Hepatocyte (in vitro differentiated cells): Measurements from ENCODE around the gene LMAN2L. TPM values are rescaled to one million over a fixed set of nuclear protein-coding genes. Genes with fewer than 3 reads are reported as not detected.

Experiments used
- DNase-seq: peaks from one replicate; pipeline ENCODE4 v3.0.0-alpha.2; 2016; ENCODE audit warnings: low spot score
- H2AFZ ChIP-seq: fragments of 200-600 bp; sonication (generic); 2 replicates; pipeline ENCODE4 v1.6.0; 2016; ENCODE audit warnings: antibody characterized with exemption, mild to moderate bottlenecking
- H3K27ac ChIP-seq: fragments of 200-600 bp; sonication (generic); 2 replicates; pipeline ENCODE4 v1.5.1; 2016; ENCODE audit warnings: mild to moderate bottlenecking
- H3K27me3 ChIP-seq: fragments of 200-600 bp; sonication (generic); 2 replicates; pipeline ENCODE4 v1.6.1; 2016
- H3K36me3 ChIP-seq: fragments of 200-600 bp; sonication (generic); replicated peaks from 2 replicates; pipeline ENCODE4 v1.5.1; 2016; ENCODE audit warnings: low read depth; ENCODE audit not compliant: insufficient read depth
- H3K4me1 ChIP-seq: fragments of 200-600 bp; sonication (generic); 2 replicates; pipeline ENCODE4 v1.5.1; 2016; ENCODE audit warnings: mild to moderate bottlenecking, moderate library complexity; ENCODE audit not compliant: insufficient read depth
- H3K4me2 ChIP-seq: fragments of 200-600 bp; sonication (generic); 2 replicates; pipeline ENCODE4 v1.6.0; 2016
- H3K4me3 ChIP-seq: fragments of 200-600 bp; sonication (generic); 2 replicates; pipeline ENCODE4 v1.5.1; 2016; ENCODE audit warnings: mild to moderate bottlenecking
- H3K79me2 ChIP-seq: fragments of 200-600 bp; sonication (generic); 2 replicates; pipeline ENCODE4 v1.6.0; 2017; ENCODE audit warnings: mild to moderate bottlenecking
- H3K9me2 ChIP-seq: fragments of 200-600 bp; sonication (generic); replicated peaks from 2 replicates; pipeline ENCODE4 v1.6.0; 2017; ENCODE audit warnings: mild to moderate bottlenecking; ENCODE audit not compliant: insufficient read depth
- H3K9me3 ChIP-seq: fragments of 200-600 bp; sonication (generic); 2 replicates; pipeline ENCODE4 v1.5.1; 2016; ENCODE audit warnings: low read depth, mild to moderate bottlenecking
- H4K20me1 ChIP-seq: fragments of 200-600 bp; sonication (generic); 2 replicates; pipeline ENCODE4 v1.6.0; 2016; ENCODE audit warnings: mild to moderate bottlenecking; ENCODE audit not compliant: insufficient read depth, poor library complexity, severe bottlenecking
- CTCF ChIP-seq: fragments of 200-600 bp; sonication (generic); IDR thresholded peaks from 2 replicates; pipeline ENCODE4 v1.5.1; 2016; ENCODE audit warnings: antibody characterized with exemption, mild to moderate bottlenecking; ENCODE audit not compliant: poor library complexity
- EZH2 ChIP-seq: fragments of 200-600 bp; sonication (generic); IDR thresholded peaks from 2 replicates; pipeline ENCODE4 v1.6.1; 2016; ENCODE audit warnings: antibody characterized with exemption, mild to moderate bottlenecking, borderline replicate concordance
- EZH2phosphoT487 ChIP-seq: fragments of 200-600 bp; sonication (generic); IDR thresholded peaks from one replicate; pipeline ENCODE4 v1.6.1; 2018; ENCODE audit warnings: antibody characterized with exemption, mild to moderate bottlenecking, low read depth, moderate library complexity; ENCODE audit not compliant: unreplicated experiment, severe bottlenecking
- WGBS: methylation state at CpG from one replicate; pipeline ENCODE4 v1.1.6; 2016; ENCODE audit warnings: low lambda C conversion rate; ENCODE audit errors: missing lambda C conversion rate; 5-methylcytosine and 5-hydroxymethylcytosine counted together
- polyA plus RNA-seq: library from polyadenylated mRNA; unstranded; fragments of >200 nt; fragmentation: Nextera tagmentation; extraction: Ambion mirVana; gene quantifications from 2 replicates; pipeline ENCODE4 v1.2.1, GENCODE V29; 2016
- total RNA-seq: library from RNA; depleted of rRNA; stranded (reverse); fragments of >200 nt; gene quantifications from 2 replicates; pipeline ENCODE4 v1.2.3, GENCODE V29; 2014

The LMAN2L gene
- total and polyA plus RNA-seq, 2 experiments from 2014 or later: 35.6 to 46.7 TPM

- H3K36me3 ChIP-seq: no peaks in the 10 kb centered on the region
- no peak for TF ChIP-seq EZH2phosphoT487
- no peak for TF ChIP-seq EZH2
- no peak for TF ChIP-seq CTCF
- no peak overlapping the region for H2AFZ ChIP-seq
- DNase-seq: no peak
- H3K27me3 ChIP-seq: no peaks in the 10 kb centered on the region
- peaks cover 30% of the 10 kb centered on the region for H3K79me2 ChIP-seq
- WGBS: 79% methylated on average over 3 of the region's 3 CpGs
- H4K20me1 ChIP-seq: no peaks in the 10 kb centered on the region
- H3K9me3 ChIP-seq: no peaks in the 10 kb centered on the region
- H3K4me1 ChIP-seq: peaks cover 35% of the 10 kb centered on the region
- no peak overlapping the region for H3K4me3 ChIP-seq
- H3K9me2 ChIP-seq: no peaks in the 10 kb centered on the region
- H3K27ac ChIP-seq: no peak overlapping the region
- H3K4me2 ChIP-seq: no peak overlapping the region
Observed at GRCh38 chr2:96758987-96759386, 19.1 kb upstream of the LMAN2L start.

- no peaks in the 10 kb centered on the region for H3K9me3 ChIP-seq
- H3K27me3 ChIP-seq: no peaks in the 10 kb centered on the region
- H4K20me1 ChIP-seq: no peaks in the 10 kb centered on the region
- H3K4me3 ChIP-seq: no peak overlapping the region
- no peaks in the 10 kb centered on the region for H3K9me2 ChIP-seq
- H3K36me3 ChIP-seq: no peaks in the 10 kb centered on the region
- no peak for TF ChIP-seq CTCF
- TF ChIP-seq EZH2: no peak
- TF ChIP-seq EZH2phosphoT487: no peak
- no peak overlapping the region for H3K4me2 ChIP-seq
- H3K4me1 ChIP-seq: peaks cover 21% of the 10 kb centered on the region
- WGBS: 93% methylated on average over 6 of the region's 6 CpGs
- no peak overlapping the region for H3K27ac ChIP-seq
- H2AFZ ChIP-seq: no peak overlapping the region
- no peak for DNase-seq
- H3K79me2 ChIP-seq: peaks cover 15% of the 10 kb centered on the region
Observed at GRCh38 chr2:96757477-96757860, 17.6 kb upstream of the LMAN2L start.

- Histone ChIP-seq H3K9me3 (no peaks in the 10 kb centered on the region), H3K27ac (no peak overlapping the region), H3K4me1 (peaks cover 15% of the 10 kb centered on the region), H3K4me3 (no peak overlapping the region), H3K27me3 (no peaks in the 10 kb centered on the region), H3K36me3 (no peaks in the 10 kb centered on the region), H3K4me2 (no peak overlapping the region), H4K20me1 (no peaks in the 10 kb centered on the region), H2AFZ (no peak overlapping the region), H3K79me2 (peaks cover 10% of the 10 kb centered on the region), H3K9me2 (no peaks in the 10 kb centered on the region)
- TF ChIP-seq EZH2: no peak
- no peak for DNase-seq
- 82% methylated on average over 5 of the region's 5 CpGs for WGBS
Observed at GRCh38 chr2:96756788-96757476, 17.1 kb upstream of the LMAN2L start.

- H3K4me1 ChIP-seq: peaks cover 4% of the 10 kb centered on the region
- no peak overlapping the region for H3K4me2 ChIP-seq
- no peaks in the 10 kb centered on the region for H3K9me2 ChIP-seq
- TF ChIP-seq EZH2: no peak
- no peak for TF ChIP-seq CTCF
- no peak for TF ChIP-seq EZH2phosphoT487
- no peak for DNase-seq
- no peaks in the 10 kb centered on the region for H4K20me1 ChIP-seq
- H3K27me3 ChIP-seq: no peaks in the 10 kb centered on the region
- no peak overlapping the region for H2AFZ ChIP-seq
- no peaks in the 10 kb centered on the region for H3K79me2 ChIP-seq
- H3K27ac ChIP-seq: no peak overlapping the region
- no peaks in the 10 kb centered on the region for H3K36me3 ChIP-seq
- no peaks in the 10 kb centered on the region for H3K9me3 ChIP-seq
- H3K4me3 ChIP-seq: no peak overlapping the region
Observed at GRCh38 chr2:96754317-96754716, 14.5 kb upstream of the LMAN2L start.
